PFSK-1 (cell line): ENCODE data around the gene PSMA7.

Experiments used
- FOXP2 ChIP-seq: optimal IDR thresholded peaks from 2 replicates; pipeline ENCODE3; 2011; ENCODE audit warnings: borderline replicate concordance, control low read depth, inconsistent platforms; ENCODE audit not compliant: insufficient read depth; ENCODE audit errors: extremely low read length, extremely low read depth
- POLR2AphosphoS5 ChIP-seq: IDR thresholded peaks from 2 replicates; pipeline ENCODE4 v1.6.1; 2012; ENCODE audit warnings: low read depth, mild to moderate bottlenecking, control low read depth, low read length, moderate library complexity
- REST ChIP-seq, 2 experiments: IDR thresholded peaks; 2 replicates each; pipeline versions ENCODE4 v1.6.1 to v1.8.0; 2011 to 2012; ENCODE audit warnings: low read depth in 2 of 2, low read length in 2 of 2, control low read depth in 1 of 2, inconsistent platforms in 1 of 2, mild to moderate bottlenecking in 1 of 2, moderate library complexity in 1 of 2; ENCODE audit not compliant: insufficient read depth in 1 of 2
- SIN3A ChIP-seq: IDR thresholded peaks from 2 replicates; pipeline ENCODE4 v1.6.1; 2012; ENCODE audit warnings: mild to moderate bottlenecking, low read length, moderate library complexity, borderline replicate concordance; ENCODE audit not compliant: insufficient read depth
- TAF1 ChIP-seq: IDR thresholded peaks from 2 replicates; pipeline ENCODE4 v1.6.1; 2012; ENCODE audit warnings: low read length, control low read depth, borderline replicate concordance; ENCODE audit not compliant: insufficient read depth

PSMA7 gene

DNA sequence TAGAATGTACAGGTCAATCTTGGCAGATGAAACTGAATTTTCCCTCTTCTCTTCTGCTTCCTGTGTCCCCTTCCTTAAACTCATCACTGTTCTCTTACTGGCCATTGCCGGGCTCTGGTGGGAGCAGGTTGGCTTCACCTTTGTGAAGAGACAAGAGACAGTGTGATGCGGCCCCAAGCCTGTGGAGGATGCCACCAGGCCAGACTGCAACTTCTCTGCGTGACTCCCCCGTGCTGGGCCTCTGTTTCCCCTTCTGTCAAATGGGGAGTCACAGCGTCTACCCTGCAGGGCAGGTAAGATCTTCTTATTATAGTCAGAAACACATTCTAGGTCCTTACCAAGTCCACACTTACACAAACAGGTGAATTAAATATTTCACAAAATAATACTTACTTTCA lies 22.8 kb downstream of the PSMA7 start:
- TF ChIP-seq TAF1 (no peak), FOXP2 (no peak), REST (IDR thresholded peaks at IDR 0.05; ENCODE audit: insufficient read depth in 1 of 2, low read depth in 2 of 2, low read length in 2 of 2) (no peak), POLR2AphosphoS5 (no peak), SIN3A (no peak)

DNA sequence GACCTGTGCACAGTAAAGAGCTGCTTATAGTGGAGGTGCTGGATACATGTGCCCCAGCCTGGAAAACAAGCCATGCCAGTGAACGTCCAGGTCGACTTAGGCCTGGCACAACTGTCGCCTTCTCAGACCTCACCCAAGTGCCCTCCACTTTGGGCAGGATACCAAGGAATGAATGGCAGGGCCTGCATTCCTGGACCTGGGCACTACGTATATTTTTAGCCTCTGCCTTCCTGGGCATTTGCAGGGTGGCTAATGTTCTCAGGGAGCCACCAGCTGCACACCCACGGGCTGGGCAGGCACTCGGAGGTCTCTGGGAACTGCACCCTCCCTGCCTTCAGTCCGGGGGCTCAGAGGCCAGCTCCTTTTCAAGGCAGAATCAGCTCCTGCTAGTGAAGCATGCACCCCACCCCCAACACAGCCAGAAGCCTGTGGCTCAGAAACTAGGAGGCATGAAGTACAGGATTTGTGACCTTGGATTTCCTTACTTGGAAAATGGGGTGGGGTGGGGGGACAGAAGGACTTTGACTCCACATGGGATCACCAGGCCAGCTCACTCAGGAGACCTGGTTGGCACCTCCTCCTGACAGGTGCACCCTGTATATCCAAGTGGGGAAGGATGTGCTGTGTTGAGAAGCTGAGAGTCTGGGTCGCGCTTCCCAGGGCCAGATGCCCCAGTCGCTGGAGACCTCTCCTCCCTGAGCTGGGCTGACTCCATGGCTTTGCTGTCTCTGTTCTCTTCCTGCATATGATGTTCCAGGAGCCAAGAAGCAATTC lies 23.4 kb downstream of the PSMA7 start:
- TF ChIP-seq REST (IDR thresholded peaks at IDR 0.05; ENCODE audit: insufficient read depth in 1 of 2, low read depth in 2 of 2, low read length in 2 of 2) (no peak), TAF1 (no peak), POLR2AphosphoS5 (no peak), SIN3A (no peak), FOXP2 (no peak)

DNA sequence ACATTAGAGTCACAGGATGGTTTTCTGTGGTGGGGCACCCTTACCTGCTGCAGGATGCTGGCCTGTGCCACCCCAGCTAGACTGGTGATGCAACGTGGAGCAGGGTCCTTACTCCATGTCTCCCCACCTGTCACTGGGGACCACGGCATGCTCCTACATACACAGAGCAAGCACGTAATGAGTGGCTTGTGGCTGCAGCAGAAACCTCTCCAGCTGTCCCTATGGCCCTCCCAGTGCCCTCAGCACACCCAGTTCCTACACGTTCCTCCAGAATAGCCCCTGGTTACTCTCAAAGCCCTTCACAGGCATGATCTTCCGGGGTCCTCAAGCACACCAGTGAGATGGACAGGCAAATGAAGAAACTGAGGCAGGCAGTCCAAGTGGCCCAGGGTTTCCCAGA lies 24.1 kb downstream of the PSMA7 start:
- TF ChIP-seq FOXP2 (no peak), REST (IDR thresholded peaks at IDR 0.05; ENCODE audit: insufficient read depth in 1 of 2, low read depth in 2 of 2, low read length in 2 of 2) (no peak)

- no peak for TF ChIP-seq POLR2AphosphoS5
- no peak for TF ChIP-seq SIN3A
- no peak for TF ChIP-seq REST (IDR thresholded peaks at IDR 0.05; ENCODE audit: insufficient read depth in 1 of 2, low read depth in 2 of 2, low read length in 2 of 2)
- no peak for TF ChIP-seq FOXP2
- no peak for TF ChIP-seq TAF1
These were observed 24.8 kb downstream of the PSMA7 start for GRCh38 chr20:62118113-62119043.
